ENCODE data around the gene DMPK. TPM values are rescaled to one million over a fixed set of nuclear protein-coding genes. Genes with fewer than 3 reads are reported as not detected.

DMPK gene
- 34.3 and 50.1 TPM in 2 replicates for polyA plus RNA-seq
- polyA minus RNA-seq: 16.1 and 23.4 TPM in 2 replicates

DNA sequence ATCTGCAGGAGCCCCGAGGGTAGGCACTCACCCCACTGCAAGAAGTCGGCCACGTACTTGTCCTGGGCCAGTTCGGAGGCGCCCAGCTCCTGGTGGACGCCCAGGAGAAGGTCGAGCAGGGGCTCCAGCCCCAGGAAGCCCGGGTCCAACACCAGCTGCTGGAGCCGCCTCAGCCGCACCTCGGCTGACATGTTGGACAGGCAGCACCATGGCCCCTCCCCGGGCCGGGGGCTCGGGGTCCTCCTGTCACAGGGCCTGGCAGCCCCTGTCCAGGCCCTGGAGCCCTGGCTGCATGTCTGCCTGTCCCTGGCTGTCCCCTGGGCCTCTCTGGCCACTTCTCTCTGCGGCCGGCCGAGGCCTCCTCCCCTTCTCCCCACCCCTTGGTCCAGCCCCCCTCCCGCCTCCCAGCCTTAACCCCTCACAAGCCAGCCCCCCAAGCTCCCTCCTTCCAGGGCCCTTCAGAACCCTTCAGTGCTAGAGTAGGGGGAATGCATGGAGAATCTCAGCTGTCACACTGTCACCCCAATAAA, at the start of gene DMPK:
TSS of gene DMPK (minus strand) at position 329 of the 530 bp plus-strand sequence. CDS start at position 191, 138 bp downstream.
- Histone ChIP-seq H3K36me3 (ENCODE audit: insufficient read depth, low read length) (no peaks in the 10 kb centered on the region), H3K27me3 (ENCODE audit: insufficient read depth, low read depth, low read length) (no peaks in the 10 kb centered on the region), H3K9ac (ENCODE audit: low read length) (no peak within 1 kb of the TSS), H3K9me2 (ENCODE audit: insufficient read depth, low read length) (no peaks in the 10 kb centered on the region), H2AFZ (ENCODE audit: low read depth, low read length) (no peak within 1 kb of the TSS), H3K4me3 (ENCODE audit: low read length) (no peak within 1 kb of the TSS), H4K20me1 (ENCODE audit: insufficient read depth) (no peaks in the 10 kb centered on the region), H3K27ac (ENCODE audit: low read length) (no peak within 1 kb of the TSS), H3K4me2 (ENCODE audit: low read length) (no peak within 1 kb of the TSS), H3K79me2 (replicated peaks; ENCODE audit: insufficient read depth, low read length) (no peaks in the 10 kb centered on the region), H3K9me3 (ENCODE audit: low read length) (no peaks in the 10 kb centered on the region), H3F3A (ENCODE audit: insufficient read depth, low read length, poor library complexity, severe bottlenecking) (no peaks in the 10 kb centered on the region)
- TF ChIP-seq TAF1 (IDR thresholded peaks at IDR 0.05; ENCODE audit: low read depth) (no peak), SMC3 (conservative IDR thresholded peaks at IDR 0.05; ENCODE audit: poor library complexity) (no peak), EZH2 (IDR thresholded peaks at IDR 0.05; ENCODE audit: borderline replicate concordance, insufficient read depth, low read length, poor library complexity, severe bottlenecking) (no peak), POLR2AphosphoS5 (IDR thresholded peaks at IDR 0.05) (no peak), MXI1 (conservative IDR thresholded peaks at IDR 0.05; ENCODE audit: poor library complexity, severe bottlenecking) (no peak), EP300 (conservative IDR thresholded peaks at IDR 0.05; ENCODE audit: poor library complexity, severe bottlenecking) (no peak), RAD21 (conservative IDR thresholded peaks at IDR 0.05) (no peak)
- TF ChIP-seq, protein P1, sequence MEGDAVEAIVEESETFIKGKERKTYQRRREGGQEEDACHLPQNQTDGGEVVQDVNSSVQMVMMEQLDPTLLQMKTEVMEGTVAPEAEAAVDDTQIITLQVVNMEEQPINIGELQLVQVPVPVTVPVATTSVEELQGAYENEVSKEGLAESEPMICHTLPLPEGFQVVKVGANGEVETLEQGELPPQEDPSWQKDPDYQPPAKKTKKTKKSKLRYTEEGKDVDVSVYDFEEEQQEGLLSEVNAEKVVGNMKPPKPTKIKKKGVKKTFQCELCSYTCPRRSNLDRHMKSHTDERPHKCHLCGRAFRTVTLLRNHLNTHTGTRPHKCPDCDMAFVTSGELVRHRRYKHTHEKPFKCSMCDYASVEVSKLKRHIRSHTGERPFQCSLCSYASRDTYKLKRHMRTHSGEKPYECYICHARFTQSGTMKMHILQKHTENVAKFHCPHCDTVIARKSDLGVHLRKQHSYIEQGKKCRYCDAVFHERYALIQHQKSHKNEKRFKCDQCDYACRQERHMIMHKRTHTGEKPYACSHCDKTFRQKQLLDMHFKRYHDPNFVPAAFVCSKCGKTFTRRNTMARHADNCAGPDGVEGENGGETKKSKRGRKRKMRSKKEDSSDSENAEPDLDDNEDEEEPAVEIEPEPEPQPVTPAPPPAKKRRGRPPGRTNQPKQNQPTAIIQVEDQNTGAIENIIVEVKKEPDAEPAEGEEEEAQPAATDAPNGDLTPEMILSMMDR (IDR thresholded peaks at IDR 0.05; ENCODE audit: poor library complexity, severe bottlenecking): no peak
- TF ChIP-seq, protein P2, sequence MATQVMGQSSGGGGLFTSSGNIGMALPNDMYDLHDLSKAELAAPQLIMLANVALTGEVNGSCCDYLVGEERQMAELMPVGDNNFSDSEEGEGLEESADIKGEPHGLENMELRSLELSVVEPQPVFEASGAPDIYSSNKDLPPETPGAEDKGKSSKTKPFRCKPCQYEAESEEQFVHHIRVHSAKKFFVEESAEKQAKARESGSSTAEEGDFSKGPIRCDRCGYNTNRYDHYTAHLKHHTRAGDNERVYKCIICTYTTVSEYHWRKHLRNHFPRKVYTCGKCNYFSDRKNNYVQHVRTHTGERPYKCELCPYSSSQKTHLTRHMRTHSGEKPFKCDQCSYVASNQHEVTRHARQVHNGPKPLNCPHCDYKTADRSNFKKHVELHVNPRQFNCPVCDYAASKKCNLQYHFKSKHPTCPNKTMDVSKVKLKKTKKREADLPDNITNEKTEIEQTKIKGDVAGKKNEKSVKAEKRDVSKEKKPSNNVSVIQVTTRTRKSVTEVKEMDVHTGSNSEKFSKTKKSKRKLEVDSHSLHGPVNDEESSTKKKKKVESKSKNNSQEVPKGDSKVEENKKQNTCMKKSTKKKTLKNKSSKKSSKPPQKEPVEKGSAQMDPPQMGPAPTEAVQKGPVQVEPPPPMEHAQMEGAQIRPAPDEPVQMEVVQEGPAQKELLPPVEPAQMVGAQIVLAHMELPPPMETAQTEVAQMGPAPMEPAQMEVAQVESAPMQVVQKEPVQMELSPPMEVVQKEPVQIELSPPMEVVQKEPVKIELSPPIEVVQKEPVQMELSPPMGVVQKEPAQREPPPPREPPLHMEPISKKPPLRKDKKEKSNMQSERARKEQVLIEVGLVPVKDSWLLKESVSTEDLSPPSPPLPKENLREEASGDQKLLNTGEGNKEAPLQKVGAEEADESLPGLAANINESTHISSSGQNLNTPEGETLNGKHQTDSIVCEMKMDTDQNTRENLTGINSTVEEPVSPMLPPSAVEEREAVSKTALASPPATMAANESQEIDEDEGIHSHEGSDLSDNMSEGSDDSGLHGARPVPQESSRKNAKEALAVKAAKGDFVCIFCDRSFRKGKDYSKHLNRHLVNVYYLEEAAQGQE (IDR thresholded peaks at IDR 0.05; ENCODE audit: borderline replicate concordance): no peak

DNA sequence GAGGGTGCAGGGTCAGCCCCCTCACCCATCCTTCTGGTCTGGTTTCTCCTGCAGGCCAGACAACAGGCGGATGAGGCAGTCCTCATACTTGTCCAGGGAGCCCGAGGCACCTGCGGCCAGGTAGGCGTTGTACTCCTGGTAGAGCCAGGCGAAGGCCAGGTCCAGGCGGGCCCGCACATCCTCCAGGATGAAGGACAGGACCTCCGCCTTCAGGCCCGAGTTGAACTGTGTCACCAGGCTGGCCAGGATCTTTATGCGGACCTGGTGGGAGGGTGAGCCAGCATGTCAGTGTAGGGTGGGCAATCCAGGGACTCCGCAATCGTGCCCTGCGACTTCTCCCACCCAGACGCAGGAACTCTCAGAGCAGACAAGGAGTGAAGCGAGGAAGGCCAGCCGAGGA, 46.7 kb upstream of the DMPK start:
- Histone ChIP-seq H3K4me2 (ENCODE audit: low read length) (no peak overlapping the region), H3K36me3 (ENCODE audit: insufficient read depth, low read length) (no peaks in the 10 kb centered on the region), H4K20me1 (ENCODE audit: insufficient read depth) (no peaks in the 10 kb centered on the region), H3K9me3 (ENCODE audit: low read length) (no peaks in the 10 kb centered on the region), H3K9ac (ENCODE audit: low read length) (no peak overlapping the region), H3K27me3 (ENCODE audit: insufficient read depth, low read depth, low read length) (no peaks in the 10 kb centered on the region), H3F3A (ENCODE audit: insufficient read depth, low read length, poor library complexity, severe bottlenecking) (no peaks in the 10 kb centered on the region), H3K9me2 (ENCODE audit: insufficient read depth, low read length) (no peaks in the 10 kb centered on the region), H3K4me3 (ENCODE audit: low read length) (no peak overlapping the region), H2AFZ (ENCODE audit: low read depth, low read length) (no peak overlapping the region), H3K79me2 (replicated peaks; ENCODE audit: insufficient read depth, low read length) (no peaks in the 10 kb centered on the region), H3K27ac (ENCODE audit: low read length) (no peak overlapping the region)
- TF ChIP-seq RAD21 (conservative IDR thresholded peaks at IDR 0.05): no peak
- TF ChIP-seq, protein P1 (IDR thresholded peaks at IDR 0.05; ENCODE audit: poor library complexity, severe bottlenecking): no peak
- TF ChIP-seq, protein P2 (IDR thresholded peaks at IDR 0.05; ENCODE audit: borderline replicate concordance): no peak
- TF ChIP-seq SMC3 (conservative IDR thresholded peaks at IDR 0.05; ENCODE audit: poor library complexity): no peak
- no peak for TF ChIP-seq MXI1 (conservative IDR thresholded peaks at IDR 0.05; ENCODE audit: poor library complexity, severe bottlenecking)
- no peak for TF ChIP-seq POLR2AphosphoS5 (IDR thresholded peaks at IDR 0.05)
- TF ChIP-seq EP300 (conservative IDR thresholded peaks at IDR 0.05; ENCODE audit: poor library complexity, severe bottlenecking): no peak
- TF ChIP-seq EZH2 (IDR thresholded peaks at IDR 0.05; ENCODE audit: borderline replicate concordance, insufficient read depth, low read length, poor library complexity, severe bottlenecking): no peak
- TF ChIP-seq TAF1 (IDR thresholded peaks at IDR 0.05; ENCODE audit: low read depth): no peak

All from neural cell (in vitro differentiated cells).